Transverse colon (tissue), 4 donors: ENCODE measurements around the gene HHIP.

Experiments
- EP300 ChIP-seq: sonication (generic); formaldehyde crosslinking; IDR thresholded peaks from one replicate; pipeline ENCODE4 v1.6.1; 2017; ENCODE audit warnings: antibody characterized with exemption, low read depth
- POLR2A ChIP-seq: fragments of 450-650 bp; IDR thresholded peaks from one replicate; pipeline ENCODE4 v1.6.1; 2016; ENCODE audit warnings: antibody characterized with exemption, mild to moderate bottlenecking, moderate library complexity
- POLR2AphosphoS5 ChIP-seq, 3 donors: sonication (generic); formaldehyde crosslinking; IDR thresholded peaks; one replicate each; pipeline ENCODE4 v1.6.1; 2016; ENCODE audit warnings: antibody characterized with exemption in 3 of 3
- TF ChIP-seq, protein P1 (sequence below), 5 experiments: fragments of 200-600 bp in 3 of 5; fragments of 450-650 bp in 2 of 5; sonication (generic) in 3 of 5; IDR thresholded peaks; 1 replicate in 2 of 5; 2 replicates in 3 of 5; pipeline ENCODE4 v1.5.1; 2016 to 2017; ENCODE audit warnings: antibody characterized with exemption in 5 of 5, inconsistent platforms in 3 of 5, mild to moderate bottlenecking in 2 of 5, moderate library complexity in 1 of 5

DNA sequence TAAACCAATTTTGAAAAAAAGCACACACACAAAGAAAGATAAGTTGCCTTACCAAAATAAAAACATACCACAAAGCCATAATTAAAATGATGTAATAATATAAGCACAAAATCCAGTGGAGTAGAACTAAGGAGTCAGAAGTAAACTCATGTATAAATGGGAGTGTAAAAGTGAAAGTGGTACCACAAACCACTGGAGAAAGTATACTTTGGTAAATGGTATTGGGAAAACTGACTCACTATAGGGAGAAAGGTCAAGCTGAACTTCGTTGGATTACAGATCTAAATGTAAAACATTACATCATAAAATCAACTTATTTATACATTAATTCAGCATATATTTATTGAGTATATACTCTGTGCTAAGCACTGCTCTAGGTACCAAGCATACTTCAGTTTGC lies 46.3 kb upstream of the HHIP start:
- TF ChIP-seq, protein P1, sequence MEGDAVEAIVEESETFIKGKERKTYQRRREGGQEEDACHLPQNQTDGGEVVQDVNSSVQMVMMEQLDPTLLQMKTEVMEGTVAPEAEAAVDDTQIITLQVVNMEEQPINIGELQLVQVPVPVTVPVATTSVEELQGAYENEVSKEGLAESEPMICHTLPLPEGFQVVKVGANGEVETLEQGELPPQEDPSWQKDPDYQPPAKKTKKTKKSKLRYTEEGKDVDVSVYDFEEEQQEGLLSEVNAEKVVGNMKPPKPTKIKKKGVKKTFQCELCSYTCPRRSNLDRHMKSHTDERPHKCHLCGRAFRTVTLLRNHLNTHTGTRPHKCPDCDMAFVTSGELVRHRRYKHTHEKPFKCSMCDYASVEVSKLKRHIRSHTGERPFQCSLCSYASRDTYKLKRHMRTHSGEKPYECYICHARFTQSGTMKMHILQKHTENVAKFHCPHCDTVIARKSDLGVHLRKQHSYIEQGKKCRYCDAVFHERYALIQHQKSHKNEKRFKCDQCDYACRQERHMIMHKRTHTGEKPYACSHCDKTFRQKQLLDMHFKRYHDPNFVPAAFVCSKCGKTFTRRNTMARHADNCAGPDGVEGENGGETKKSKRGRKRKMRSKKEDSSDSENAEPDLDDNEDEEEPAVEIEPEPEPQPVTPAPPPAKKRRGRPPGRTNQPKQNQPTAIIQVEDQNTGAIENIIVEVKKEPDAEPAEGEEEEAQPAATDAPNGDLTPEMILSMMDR (IDR thresholded peaks at IDR 0.05): no peak
- TF ChIP-seq POLR2AphosphoS5 (IDR thresholded peaks at IDR 0.05) (no peak), POLR2A (no peak), EP300 (no peak)
